SK-N-SH (cell line): ENCODE measurements around the gene EFHB. TPM values are rescaled to one million over a fixed set of nuclear protein-coding genes. Genes with fewer than 3 reads are reported as not detected.

Source experiments
- CTCF ChIA-PET: fragments of 300-600, 350-600 bp; formaldehyde crosslinking; extraction: SDS; loops from one replicate; lab custom pipeline; 2021; lab: Yijun Ruan, JAX
- POLR2A ChIA-PET: fragments of 350-600 bp; sonication (Branson Sonifier 250); formaldehyde crosslinking; extraction: SDS; loops from one replicate; lab custom pipeline; 2020; ENCODE audit warnings: antibody characterized with exemption, inconsistent platforms; lab: Yijun Ruan, JAX
- DNase-seq: peaks from one replicate; pipeline ENCODE4 v3.0.0; 2012
- H2AFZ ChIP-seq: fragments of 200-600 bp; sonication (generic); 2 replicates; pipeline ENCODE4 v1.8.1; 2016; ENCODE audit warnings: antibody characterized with exemption, mild to moderate bottlenecking, low read depth
- H3F3A ChIP-seq: fragments of 200-600 bp; sonication (generic); replicated peaks from 2 replicates; pipeline ENCODE3; 2016; ENCODE audit warnings: antibody characterized with exemption, mild to moderate bottlenecking; ENCODE audit not compliant: insufficient read depth
- H3K27ac ChIP-seq, 2 experiments: fragments of 200-500 bp in 1 of 2; fragments of 200-600 bp in 1 of 2; sonication (Bioruptor generic) in 1 of 2; sonication (generic), shearing (Covaris generic) in 1 of 2; 2 replicates each; pipeline versions ENCODE4 v1.5.1 to v1.6.1; 2014 to 2016; ENCODE audit warnings: low read depth in 2 of 2, inconsistent platforms in 1 of 2, low read length in 1 of 2, mild to moderate bottlenecking in 1 of 2, mixed read lengths in 1 of 2
- H3K27me3 ChIP-seq: fragments of 200-600 bp; sonication (generic), shearing (Covaris generic); 2 replicates; pipeline ENCODE4 v1.6.1; 2016; ENCODE audit warnings: mixed run types; ENCODE audit not compliant: insufficient read depth
- H3K36me3 ChIP-seq, 2 experiments: fragments of 200-500 bp in 1 of 2; fragments of 200-600 bp in 1 of 2; sonication (Bioruptor generic) in 1 of 2; sonication (generic) in 1 of 2; replicated peaks in 1 of 2; 2 replicates each; pipeline versions ENCODE3 to v1.5.1; 2014 to 2016; ENCODE audit warnings: low read length in 1 of 2, mild to moderate bottlenecking in 1 of 2; ENCODE audit not compliant: insufficient read depth in 2 of 2, control insufficient read depth in 1 of 2
- H3K4me1 ChIP-seq, 2 experiments: fragments of 200-500 bp in 1 of 2; fragments of 200-600 bp in 1 of 2; sonication (Bioruptor generic) in 1 of 2; sonication (generic), shearing (Covaris generic) in 1 of 2; 2 replicates each; pipeline versions ENCODE4 v1.5.1 to v1.6.1; 2014 to 2016; ENCODE audit warnings: low read depth in 1 of 2, low read length in 1 of 2, mixed run types in 1 of 2; ENCODE audit not compliant: insufficient read depth in 2 of 2, control insufficient read depth in 1 of 2
- H3K4me2 ChIP-seq: fragments of 200-600 bp; sonication (generic), shearing (Covaris generic); 2 replicates; pipeline ENCODE4 v1.6.1; 2017; ENCODE audit warnings: mixed run types
- H3K4me3 ChIP-seq, 2 experiments: fragments of 200-500 bp in 1 of 2; fragments of 200-600 bp in 1 of 2; sonication (Bioruptor generic) in 1 of 2; sonication (generic), shearing (Covaris generic) in 1 of 2; 2 replicates each; pipeline versions ENCODE4 v1.5.1 to v1.8.1; 2014 to 2016; ENCODE audit warnings: low read depth in 2 of 2, inconsistent platforms in 1 of 2, low read length in 1 of 2, mild to moderate bottlenecking in 1 of 2, mixed read lengths in 1 of 2, moderate library complexity in 1 of 2
- H3K79me2 ChIP-seq: fragments of 200-600 bp; sonication (generic); 2 replicates; pipeline ENCODE4 v1.8.1; 2017; ENCODE audit warnings: mild to moderate bottlenecking; ENCODE audit not compliant: insufficient read depth
- H3K9ac ChIP-seq: fragments of 200-600 bp; sonication (generic); 2 replicates; pipeline ENCODE4 v1.6.1; 2017; ENCODE audit warnings: mixed run types
- H3K9me2 ChIP-seq: fragments of 200-600 bp; sonication (generic); 2 replicates; pipeline ENCODE4 v1.6.1; 2017; ENCODE audit warnings: mixed run types
- H3K9me3 ChIP-seq: fragments of 200-600 bp; sonication (generic); 2 replicates; pipeline ENCODE4 v1.6.1; 2017; ENCODE audit warnings: mixed run types, mild to moderate bottlenecking, moderate library complexity
- H4K20me1 ChIP-seq: fragments of 200-600 bp; sonication (generic); 2 replicates; pipeline ENCODE4 v1.6.1; 2017; ENCODE audit warnings: mild to moderate bottlenecking, mixed run types; ENCODE audit not compliant: insufficient read depth
- EP300 ChIP-seq, 2 experiments: IDR thresholded peaks; 2 replicates each; pipeline versions ENCODE4 v1.4.0 to v1.6.1; 2012; ENCODE audit warnings: borderline replicate concordance in 1 of 2, low read depth in 1 of 2, low read length in 1 of 2
- FOXM1 ChIP-seq: IDR thresholded peaks from 2 replicates; pipeline ENCODE4 v1.4.0; 2012; ENCODE audit warnings: low read depth, mild to moderate bottlenecking
- NRF1 ChIP-seq: IDR thresholded peaks from 2 replicates; pipeline ENCODE4 v1.6.1; 2012; ENCODE audit warnings: low read depth, mild to moderate bottlenecking, low read length
- RXRA ChIP-seq: IDR thresholded peaks from 2 replicates; pipeline ENCODE4 v1.4.0; 2012; ENCODE audit warnings: low read depth, mild to moderate bottlenecking, borderline replicate concordance
- YY1 ChIP-seq: IDR thresholded peaks from 2 replicates; pipeline ENCODE4 v1.4.0; 2012; ENCODE audit warnings: low read depth, mild to moderate bottlenecking
- polyA plus RNA-seq, 3 experiments: library from polyadenylated mRNA; depleted of rRNA; stranded (reverse); fragments of >200 nt; gene quantifications; 2 replicates each; pipeline ENCODE4 v1.2.3, GENCODE V29; 2012
- TF ChIP-seq, protein P1 (sequence below): fragments of 150-350 bp; IDR thresholded peaks from 2 replicates; pipeline ENCODE4 v1.6.1; 2016; ENCODE audit warnings: mild to moderate bottlenecking, low read depth, low read length
- TF ChIP-seq, protein P2 (sequence below): IDR thresholded peaks from 2 replicates; pipeline ENCODE4 v1.6.1; 2012; ENCODE audit warnings: mild to moderate bottlenecking, low read depth, low read length, moderate library complexity
- TF ChIP-seq, protein P3 (sequence below): fragments of 150-350 bp; IDR thresholded peaks from 2 replicates; pipeline ENCODE4 v1.6.1; 2017; ENCODE audit warnings: antibody characterized with exemption, low read length, low read depth, borderline replicate concordance
- TF ChIP-seq, protein P4 (sequence below): IDR thresholded peaks from 2 replicates; pipeline ENCODE4; 2012
- TF ChIP-seq, protein P5 (sequence below): IDR thresholded peaks from 2 replicates; pipeline ENCODE4 v1.4.0; 2012; ENCODE audit warnings: low read depth, borderline replicate concordance

Gene EFHB
- polyA plus RNA-seq, 1 of the 3 experiments (the other 2 are of a cell fraction): 0.58 TPM

DNA sequence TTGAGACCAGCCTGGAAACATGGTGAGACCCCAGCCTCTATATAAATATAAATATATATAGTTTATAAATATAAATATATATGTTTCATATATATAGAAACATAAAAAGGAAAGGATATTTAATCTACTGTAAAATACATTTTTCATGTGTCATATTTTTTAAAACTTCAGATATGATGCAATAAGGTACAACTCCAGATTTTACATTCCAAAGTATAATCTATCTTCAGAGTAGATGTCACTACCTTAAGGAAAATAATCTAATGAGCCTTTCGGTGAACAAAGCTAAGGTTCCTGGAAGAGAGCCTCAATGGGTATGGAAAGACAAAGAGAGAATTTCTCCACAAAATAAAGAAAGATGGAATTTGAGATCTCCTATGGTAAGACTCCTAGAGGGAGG is 16.9 kb downstream of the EFHB start (continued):
- TF ChIP-seq YY1 (no peak), RXRA (no peak), NRF1 (no peak)
- TF ChIP-seq, protein P1, sequence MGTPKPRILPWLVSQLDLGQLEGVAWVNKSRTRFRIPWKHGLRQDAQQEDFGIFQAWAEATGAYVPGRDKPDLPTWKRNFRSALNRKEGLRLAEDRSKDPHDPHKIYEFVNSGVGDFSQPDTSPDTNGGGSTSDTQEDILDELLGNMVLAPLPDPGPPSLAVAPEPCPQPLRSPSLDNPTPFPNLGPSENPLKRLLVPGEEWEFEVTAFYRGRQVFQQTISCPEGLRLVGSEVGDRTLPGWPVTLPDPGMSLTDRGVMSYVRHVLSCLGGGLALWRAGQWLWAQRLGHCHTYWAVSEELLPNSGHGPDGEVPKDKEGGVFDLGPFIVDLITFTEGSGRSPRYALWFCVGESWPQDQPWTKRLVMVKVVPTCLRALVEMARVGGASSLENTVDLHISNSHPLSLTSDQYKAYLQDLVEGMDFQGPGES: no peak
- TF ChIP-seq, all 33 proteins: peak for 0

DNA sequence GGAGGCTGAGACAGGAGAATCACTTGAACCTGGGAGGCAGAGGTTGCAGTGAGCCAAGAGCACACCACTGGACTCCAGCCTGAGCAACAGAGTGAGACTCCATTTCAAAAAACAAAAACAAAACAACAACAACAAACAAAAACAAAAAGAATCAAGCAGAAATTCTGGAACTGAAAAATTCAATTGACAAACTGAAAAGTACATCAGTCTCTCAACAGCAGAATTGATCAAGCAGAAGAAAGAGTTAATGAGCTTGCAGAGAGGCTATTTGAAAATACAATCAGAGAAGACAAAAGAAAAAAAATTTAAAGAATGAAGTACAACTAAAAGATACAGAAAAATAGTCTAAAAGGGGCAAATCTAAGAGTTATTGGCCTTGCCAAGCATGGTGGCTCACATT is 22.6 kb downstream of the EFHB start:
- H3K27me3 ChIP-seq: no peaks in the 10 kb centered on the region
- no peaks in the 10 kb centered on the region for H3K79me2 ChIP-seq
- H3K36me3 ChIP-seq: no peaks in the 10 kb centered on the region
- H3K9ac ChIP-seq: no peak overlapping the region
- H3K4me2 ChIP-seq: no peak overlapping the region
- POLR2A ChIA-PET: no interaction called here
- TF ChIP-seq, protein P2, sequence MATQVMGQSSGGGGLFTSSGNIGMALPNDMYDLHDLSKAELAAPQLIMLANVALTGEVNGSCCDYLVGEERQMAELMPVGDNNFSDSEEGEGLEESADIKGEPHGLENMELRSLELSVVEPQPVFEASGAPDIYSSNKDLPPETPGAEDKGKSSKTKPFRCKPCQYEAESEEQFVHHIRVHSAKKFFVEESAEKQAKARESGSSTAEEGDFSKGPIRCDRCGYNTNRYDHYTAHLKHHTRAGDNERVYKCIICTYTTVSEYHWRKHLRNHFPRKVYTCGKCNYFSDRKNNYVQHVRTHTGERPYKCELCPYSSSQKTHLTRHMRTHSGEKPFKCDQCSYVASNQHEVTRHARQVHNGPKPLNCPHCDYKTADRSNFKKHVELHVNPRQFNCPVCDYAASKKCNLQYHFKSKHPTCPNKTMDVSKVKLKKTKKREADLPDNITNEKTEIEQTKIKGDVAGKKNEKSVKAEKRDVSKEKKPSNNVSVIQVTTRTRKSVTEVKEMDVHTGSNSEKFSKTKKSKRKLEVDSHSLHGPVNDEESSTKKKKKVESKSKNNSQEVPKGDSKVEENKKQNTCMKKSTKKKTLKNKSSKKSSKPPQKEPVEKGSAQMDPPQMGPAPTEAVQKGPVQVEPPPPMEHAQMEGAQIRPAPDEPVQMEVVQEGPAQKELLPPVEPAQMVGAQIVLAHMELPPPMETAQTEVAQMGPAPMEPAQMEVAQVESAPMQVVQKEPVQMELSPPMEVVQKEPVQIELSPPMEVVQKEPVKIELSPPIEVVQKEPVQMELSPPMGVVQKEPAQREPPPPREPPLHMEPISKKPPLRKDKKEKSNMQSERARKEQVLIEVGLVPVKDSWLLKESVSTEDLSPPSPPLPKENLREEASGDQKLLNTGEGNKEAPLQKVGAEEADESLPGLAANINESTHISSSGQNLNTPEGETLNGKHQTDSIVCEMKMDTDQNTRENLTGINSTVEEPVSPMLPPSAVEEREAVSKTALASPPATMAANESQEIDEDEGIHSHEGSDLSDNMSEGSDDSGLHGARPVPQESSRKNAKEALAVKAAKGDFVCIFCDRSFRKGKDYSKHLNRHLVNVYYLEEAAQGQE: no peak
- TF ChIP-seq FOXM1: no peak
- no peak for TF ChIP-seq NRF1
- TF ChIP-seq, protein P3, sequence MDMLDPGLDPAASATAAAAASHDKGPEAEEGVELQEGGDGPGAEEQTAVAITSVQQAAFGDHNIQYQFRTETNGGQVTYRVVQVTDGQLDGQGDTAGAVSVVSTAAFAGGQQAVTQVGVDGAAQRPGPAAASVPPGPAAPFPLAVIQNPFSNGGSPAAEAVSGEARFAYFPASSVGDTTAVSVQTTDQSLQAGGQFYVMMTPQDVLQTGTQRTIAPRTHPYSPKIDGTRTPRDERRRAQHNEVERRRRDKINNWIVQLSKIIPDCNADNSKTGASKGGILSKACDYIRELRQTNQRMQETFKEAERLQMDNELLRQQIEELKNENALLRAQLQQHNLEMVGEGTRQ: no peak
- TF ChIP-seq EP300 (IDR thresholded peaks at IDR 0.05; ENCODE audit: borderline replicate concordance in 1 of 2, low read depth in 1 of 2, low read length in 1 of 2): no peak
- TF ChIP-seq, protein P4, sequence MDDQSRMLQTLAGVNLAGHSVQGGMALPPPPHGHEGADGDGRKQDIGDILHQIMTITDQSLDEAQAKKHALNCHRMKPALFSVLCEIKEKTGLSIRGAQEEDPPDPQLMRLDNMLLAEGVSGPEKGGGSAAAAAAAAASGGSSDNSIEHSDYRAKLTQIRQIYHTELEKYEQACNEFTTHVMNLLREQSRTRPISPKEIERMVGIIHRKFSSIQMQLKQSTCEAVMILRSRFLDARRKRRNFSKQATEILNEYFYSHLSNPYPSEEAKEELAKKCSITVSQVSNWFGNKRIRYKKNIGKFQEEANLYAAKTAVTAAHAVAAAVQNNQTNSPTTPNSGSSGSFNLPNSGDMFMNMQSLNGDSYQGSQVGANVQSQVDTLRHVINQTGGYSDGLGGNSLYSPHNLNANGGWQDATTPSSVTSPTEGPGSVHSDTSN: no peak
- TF ChIP-seq, protein P5, sequence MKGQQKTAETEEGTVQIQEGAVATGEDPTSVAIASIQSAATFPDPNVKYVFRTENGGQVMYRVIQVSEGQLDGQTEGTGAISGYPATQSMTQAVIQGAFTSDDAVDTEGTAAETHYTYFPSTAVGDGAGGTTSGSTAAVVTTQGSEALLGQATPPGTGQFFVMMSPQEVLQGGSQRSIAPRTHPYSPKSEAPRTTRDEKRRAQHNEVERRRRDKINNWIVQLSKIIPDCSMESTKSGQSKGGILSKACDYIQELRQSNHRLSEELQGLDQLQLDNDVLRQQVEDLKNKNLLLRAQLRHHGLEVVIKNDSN: no peak
- H4K20me1 ChIP-seq: no peaks in the 10 kb centered on the region
- no peaks in the 10 kb centered on the region for H3K4me1 ChIP-seq
- H3K9me3 ChIP-seq: no peaks in the 10 kb centered on the region
- DNase-seq: no peak
- no peaks in the 10 kb centered on the region for H3F3A ChIP-seq
- no peak overlapping the region for H3K4me3 ChIP-seq
- CTCF ChIA-PET: no interaction called here
- no peak overlapping the region for H3K27ac ChIP-seq
- no peak overlapping the region for H2AFZ ChIP-seq
- no peaks in the 10 kb centered on the region for H3K9me2 ChIP-seq
